DOHH2 (cell line): ENCODE measurements around the gene USP16.

Experiments used
- CTCF ChIP-seq: fragments of 200-600 bp; sonication (generic); IDR thresholded peaks from one replicate; pipeline ENCODE4 v1.5.1; 2014; ENCODE audit warnings: antibody characterized with exemption, mild to moderate bottlenecking, low read depth, low read length; ENCODE audit not compliant: poor library complexity, severe bottlenecking
- EZH2phosphoT487 ChIP-seq: fragments of 200-600 bp; sonication (generic); IDR thresholded peaks from 2 replicates; pipeline ENCODE4 v1.6.1; 2017; ENCODE audit warnings: borderline replicate concordance, mild to moderate bottlenecking, antibody characterized with exemption, low read length, moderate library complexity, mixed read lengths

- TF ChIP-seq CTCF = no peak
- TF ChIP-seq EZH2phosphoT487 = no peak
These were observed 5.9 kb upstream of the USP16 start for GRCh38 chr21:29018540-29018939.
